GM12875 (cell line): ENCODE results near the gene OR13C8.

Experiments used
- H3K4me3 ChIP-seq: one replicate; pipeline ENCODE4 v1.5.1; 2011; ENCODE audit warnings: low read depth, low read length, control low read depth
- TF ChIP-seq, protein P1 (sequence below): IDR thresholded peaks from 2 replicates; pipeline ENCODE4 v1.5.1; 2011; ENCODE audit warnings: low read depth, mild to moderate bottlenecking, control low read depth, inconsistent platforms, low read length, moderate library complexity, borderline replicate concordance; ENCODE audit not compliant: insufficient read depth

The OR13C8 gene

DNA sequence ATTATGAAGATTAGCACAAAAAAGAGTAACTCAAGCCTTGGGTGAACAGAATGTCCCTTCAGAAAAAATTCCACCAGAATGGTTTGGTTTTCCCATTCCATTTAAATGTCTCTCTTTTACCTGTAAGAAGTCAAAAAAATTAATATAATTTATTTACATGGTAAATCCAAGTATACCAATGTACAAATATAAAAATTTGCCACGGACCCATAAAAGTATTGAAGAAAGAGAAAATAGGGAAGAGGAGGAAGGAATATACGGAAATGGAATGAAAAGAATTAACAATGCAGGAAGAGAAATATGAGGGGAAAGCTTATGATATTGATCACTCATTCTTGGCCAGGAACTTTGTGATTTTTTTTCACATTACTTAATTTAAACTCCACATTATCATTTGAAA is 49.1 kb downstream of the OR13C8 start, which contains the start of gene OR13C9:
Gene OR13C9 (minus strand): TSS at position 101 of the 400 bp plus-strand sequence. CDS start 0 bp downstream, at position 101.
- TF ChIP-seq, protein P1, sequence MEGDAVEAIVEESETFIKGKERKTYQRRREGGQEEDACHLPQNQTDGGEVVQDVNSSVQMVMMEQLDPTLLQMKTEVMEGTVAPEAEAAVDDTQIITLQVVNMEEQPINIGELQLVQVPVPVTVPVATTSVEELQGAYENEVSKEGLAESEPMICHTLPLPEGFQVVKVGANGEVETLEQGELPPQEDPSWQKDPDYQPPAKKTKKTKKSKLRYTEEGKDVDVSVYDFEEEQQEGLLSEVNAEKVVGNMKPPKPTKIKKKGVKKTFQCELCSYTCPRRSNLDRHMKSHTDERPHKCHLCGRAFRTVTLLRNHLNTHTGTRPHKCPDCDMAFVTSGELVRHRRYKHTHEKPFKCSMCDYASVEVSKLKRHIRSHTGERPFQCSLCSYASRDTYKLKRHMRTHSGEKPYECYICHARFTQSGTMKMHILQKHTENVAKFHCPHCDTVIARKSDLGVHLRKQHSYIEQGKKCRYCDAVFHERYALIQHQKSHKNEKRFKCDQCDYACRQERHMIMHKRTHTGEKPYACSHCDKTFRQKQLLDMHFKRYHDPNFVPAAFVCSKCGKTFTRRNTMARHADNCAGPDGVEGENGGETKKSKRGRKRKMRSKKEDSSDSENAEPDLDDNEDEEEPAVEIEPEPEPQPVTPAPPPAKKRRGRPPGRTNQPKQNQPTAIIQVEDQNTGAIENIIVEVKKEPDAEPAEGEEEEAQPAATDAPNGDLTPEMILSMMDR, result no peak
- no peak within 1 kb of the TSS for H3K4me3 ChIP-seq
